Stimulated activated naive B cell treated with anti-CD40 and anti-IgM and Interleukin-4, amounts not matched to agents 10 μg/mL and 1 μg/mL and 100 μg/mL, for 72 hours (primary cell): ENCODE data around the gene GDPD3.

Source experiments
- ATAC-seq, 2 donors: fragments of 150-1000 bp; cut with Tn5 transposase; replicated peaks; 2 replicates each; pipeline ENCODE4 v1.10.0; 2021; ENCODE audit warnings: moderate library complexity in 1 of 2
- DNase-seq: peaks from one replicate; pipeline ENCODE4 v3.0.0; 2021
- H3K27ac Mint-ChIP-seq: one replicate; pipeline ENCODE4 v1.8.0; 2022; ENCODE audit warnings: mild to moderate bottlenecking, mixed read lengths
- H3K27me3 Mint-ChIP-seq, 2 donors: one replicate each; pipeline ENCODE4 v1.8.0; 2022; ENCODE audit warnings: mixed read lengths in 2 of 2
- H3K36me3 Mint-ChIP-seq, 2 donors: one replicate each; pipeline ENCODE4 v1.8.0; 2022; ENCODE audit warnings: mixed read lengths in 2 of 2, mild to moderate bottlenecking in 1 of 2
- H3K4me1 Mint-ChIP-seq, 2 donors: one replicate each; pipeline ENCODE4 v1.8.0; 2022; ENCODE audit warnings: mixed read lengths in 2 of 2, mild to moderate bottlenecking in 1 of 2
- H3K4me3 Mint-ChIP-seq, 2 donors: one replicate each; pipeline ENCODE4 v1.8.0; 2022; ENCODE audit warnings: mild to moderate bottlenecking in 2 of 2, mixed read lengths in 2 of 2, moderate library complexity in 1 of 2
- H3K9me3 Mint-ChIP-seq, 2 donors: one replicate each; pipeline ENCODE4 v1.8.0; 2022; ENCODE audit warnings: mixed read lengths in 2 of 2, mild to moderate bottlenecking in 1 of 2

GDPD3 gene

GRCh38 chr16:30084816-30085159 is 28.5 kb downstream of the GDPD3 start:
- H3K9me3 Mint-ChIP-seq, result peaks cover 0 to 2% of the 10 kb centered on the region in 2 donors
- no peak for ATAC-seq
- H3K27me3 Mint-ChIP-seq, result no peaks in the 10 kb centered on the region
- H3K4me1 Mint-ChIP-seq, result peaks cover 3 to 6% of the 10 kb centered on the region in 2 donors
- peaks cover 42 to 44% of the 10 kb centered on the region in 2 donors for H3K36me3 Mint-ChIP-seq
- H3K27ac Mint-ChIP-seq, result no peak overlapping the region
- no peak overlapping the region for H3K4me3 Mint-ChIP-seq
- DNase-seq, result no peak

- peaks cover 48 to 49% of the 10 kb centered on the region in 2 donors for H3K36me3 Mint-ChIP-seq
- ATAC-seq (peak in 1 of 2 donors; percentile 20), DNase-seq (no peak)
- H3K4me1 Mint-ChIP-seq, result peaks cover 5 to 11% of the 10 kb centered on the region in 2 donors
- no peak overlapping the region for H3K27ac Mint-ChIP-seq
- H3K9me3 Mint-ChIP-seq, result peaks cover 0 to 2% of the 10 kb centered on the region in 2 donors
- no peaks in the 10 kb centered on the region for H3K27me3 Mint-ChIP-seq
- H3K4me3 Mint-ChIP-seq, result no peak overlapping the region
Measured at GRCh38 chr16:30084096-30084815, 29.1 kb downstream of the GDPD3 start.

- Mint-ChIP-seq H3K9me3 (peaks cover 0 to 2% of the 10 kb centered on the region in 2 donors), H3K27me3 (no peaks in the 10 kb centered on the region), H3K36me3 (peaks cover 51% of the 10 kb centered on the region in 2 donors), H3K4me1 (peaks cover 5 to 19% of the 10 kb centered on the region in 2 donors), H3K27ac (peak overlapping the region; percentile 33), H3K4me3 (no peak overlapping the region)
- ATAC-seq (no peak), DNase-seq (no peak)
Measured at GRCh38 chr16:30083216-30084055, 29.9 kb downstream of the GDPD3 start.

- peak overlapping the region; percentile 33 for H3K27ac Mint-ChIP-seq
- DNase-seq, result no peak
Measured at GRCh38 chr16:30082545-30083090, 30.7 kb downstream of the GDPD3 start.

GRCh38 chr16:30079480-30079879 is 33.9 kb downstream of the GDPD3 start:
- no peak overlapping the region for H3K27ac Mint-ChIP-seq
- H3K9me3 Mint-ChIP-seq, result no peaks in the 10 kb centered on the region
- peaks cover 25 to 41% of the 10 kb centered on the region in 2 donors for H3K4me1 Mint-ChIP-seq
- H3K27me3 Mint-ChIP-seq, result no peaks in the 10 kb centered on the region
- H3K36me3 Mint-ChIP-seq, result peaks cover 41 to 58% of the 10 kb centered on the region in 2 donors
- DNase-seq (no peak), ATAC-seq (no peak)
- H3K4me3 Mint-ChIP-seq, result no peak overlapping the region

More at GRCh38 chr16:30082545-30083090, 30.7 kb downstream of the GDPD3 start:
- Mint-ChIP-seq H3K9me3 (peaks cover 0 to 1% of the 10 kb centered on the region in 2 donors), H3K36me3 (peaks cover 51 to 53% of the 10 kb centered on the region in 2 donors), H3K4me3 (no peak overlapping the region), H3K27me3 (no peaks in the 10 kb centered on the region), H3K4me1 (peaks cover 10 to 27% of the 10 kb centered on the region in 2 donors)
- ATAC-seq, result no peak

- no peak for DNase-seq
- Mint-ChIP-seq H3K4me1 (peaks cover 25 to 41% of the 10 kb centered on the region in 2 donors), H3K36me3 (peaks cover 40 to 61% of the 10 kb centered on the region in 2 donors), H3K9me3 (no peaks in the 10 kb centered on the region), H3K4me3 (no peak overlapping the region), H3K27ac (no peak overlapping the region), H3K27me3 (no peaks in the 10 kb centered on the region)
- no peak for ATAC-seq
Measured at GRCh38 chr16:30078744-30079143, 34.6 kb downstream of the GDPD3 start.

GRCh38 chr16:30077656-30078055 is 35.7 kb downstream of the GDPD3 start:
- Mint-ChIP-seq H3K9me3 (no peaks in the 10 kb centered on the region), H3K27ac (peak overlapping the region; percentile 56), H3K36me3 (peaks cover 33 to 61% of the 10 kb centered on the region in 2 donors), H3K4me1 (peaks cover 25 to 41% of the 10 kb centered on the region in 2 donors), H3K27me3 (no peaks in the 10 kb centered on the region), H3K4me3 (peak overlapping the region in 1 of 2 donors; percentile 13)
- DNase-seq (no peak), ATAC-seq (no peak)

GRCh38 chr16:30076276-30076791 is 37.0 kb downstream of the GDPD3 start:
- peak overlapping the region; percentile 99 for H3K27ac Mint-ChIP-seq
- no peaks in the 10 kb centered on the region for H3K27me3 Mint-ChIP-seq
- H3K4me3 Mint-ChIP-seq, result peak overlapping the region; percentile 89 to 99
- H3K4me1 Mint-ChIP-seq, result peaks cover 24 to 41% of the 10 kb centered on the region in 2 donors
- peaks cover 33 to 60% of the 10 kb centered on the region in 2 donors for H3K36me3 Mint-ChIP-seq
- ATAC-seq (peak; percentile 48 to 51), DNase-seq (no peak)
- no peaks in the 10 kb centered on the region for H3K9me3 Mint-ChIP-seq

- no peaks in the 10 kb centered on the region for H3K9me3 Mint-ChIP-seq
Measured at GRCh38 chr16:30075503-30076275, 37.6 kb downstream of the GDPD3 start, which contains the start of gene PPP4C. Gene PPP4C (plus strand): TSS chr16:30075994. CDS start chr16:30076378, 384 bp downstream.

GRCh38 chr16:30070490-30070889 is 42.8 kb downstream of the GDPD3 start:
- no peaks in the 10 kb centered on the region for H3K27me3 Mint-ChIP-seq
- H3K9me3 Mint-ChIP-seq, result no peaks in the 10 kb centered on the region
- DNase-seq (no peak), ATAC-seq (no peak)
- peak overlapping the region; percentile 76 for H3K27ac Mint-ChIP-seq
- H3K4me3 Mint-ChIP-seq, result no peak overlapping the region
- H3K4me1 Mint-ChIP-seq, result peaks cover 22 to 39% of the 10 kb centered on the region in 2 donors
- peaks cover 61 to 65% of the 10 kb centered on the region in 2 donors for H3K36me3 Mint-ChIP-seq

More at GRCh38 chr16:30075503-30076275, 37.6 kb downstream of the GDPD3 start, which contains the start of gene PPP4C:
- Mint-ChIP-seq H3K27me3 (no peaks in the 10 kb centered on the region), H3K4me1 (peaks cover 24 to 41% of the 10 kb centered on the region in 2 donors), H3K4me3 (peak within 1 kb of the TSS; percentile 89 to 99), H3K27ac (peak within 1 kb of the TSS; percentile 99), H3K36me3 (peaks cover 36 to 57% of the 10 kb centered on the region in 2 donors)
- ATAC-seq (peak; percentile 93 to 95), DNase-seq (peak; percentile 85)

GRCh38 chr16:30069611-30070462 is 43.5 kb downstream of the GDPD3 start:
- H3K4me3 Mint-ChIP-seq, result peak overlapping the region in 1 of 2 donors; percentile 21
- peaks cover 61 to 71% of the 10 kb centered on the region in 2 donors for H3K36me3 Mint-ChIP-seq
- ATAC-seq, result no peak
- H3K27me3 Mint-ChIP-seq, result no peaks in the 10 kb centered on the region
- no peaks in the 10 kb centered on the region for H3K9me3 Mint-ChIP-seq
- no peak for DNase-seq
- peaks cover 24 to 39% of the 10 kb centered on the region in 2 donors for H3K4me1 Mint-ChIP-seq
- peak overlapping the region; percentile 76 for H3K27ac Mint-ChIP-seq

GRCh38 chr16:30068750-30069610 is 44.4 kb downstream of the GDPD3 start:
- DNase-seq, result no peak
- Mint-ChIP-seq H3K27me3 (no peaks in the 10 kb centered on the region), H3K4me3 (peak overlapping the region in 1 of 2 donors; percentile 29), H3K27ac (peak overlapping the region; percentile 47), H3K4me1 (peaks cover 22 to 41% of the 10 kb centered on the region in 2 donors), H3K9me3 (no peaks in the 10 kb centered on the region), H3K36me3 (peaks cover 59 to 72% of the 10 kb centered on the region in 2 donors)
- ATAC-seq, result no peak
